PFSK-1 (cell line): ENCODE data around the gene LRRC74B.

ENCODE experiments used
- FOXP2 ChIP-seq: optimal IDR thresholded peaks from 2 replicates; pipeline ENCODE3; 2011; ENCODE audit warnings: borderline replicate concordance, control low read depth, inconsistent platforms; ENCODE audit not compliant: insufficient read depth; ENCODE audit errors: extremely low read length, extremely low read depth
- POLR2AphosphoS5 ChIP-seq: IDR thresholded peaks from 2 replicates; pipeline ENCODE4 v1.6.1; 2012; ENCODE audit warnings: low read depth, mild to moderate bottlenecking, control low read depth, low read length, moderate library complexity
- SIN3A ChIP-seq: IDR thresholded peaks from 2 replicates; pipeline ENCODE4 v1.6.1; 2012; ENCODE audit warnings: mild to moderate bottlenecking, low read length, moderate library complexity, borderline replicate concordance; ENCODE audit not compliant: insufficient read depth
- TAF1 ChIP-seq: IDR thresholded peaks from 2 replicates; pipeline ENCODE4 v1.6.1; 2012; ENCODE audit warnings: low read length, control low read depth, borderline replicate concordance; ENCODE audit not compliant: insufficient read depth
- TF ChIP-seq, protein P1 (sequence below), 2 experiments: IDR thresholded peaks; 2 replicates each; pipeline versions ENCODE4 v1.6.1 to v1.8.0; 2011 to 2012; ENCODE audit warnings: low read depth in 2 of 2, low read length in 2 of 2, control low read depth in 1 of 2, inconsistent platforms in 1 of 2, mild to moderate bottlenecking in 1 of 2, moderate library complexity in 1 of 2; ENCODE audit not compliant: insufficient read depth in 1 of 2

The LRRC74B gene

DNA sequence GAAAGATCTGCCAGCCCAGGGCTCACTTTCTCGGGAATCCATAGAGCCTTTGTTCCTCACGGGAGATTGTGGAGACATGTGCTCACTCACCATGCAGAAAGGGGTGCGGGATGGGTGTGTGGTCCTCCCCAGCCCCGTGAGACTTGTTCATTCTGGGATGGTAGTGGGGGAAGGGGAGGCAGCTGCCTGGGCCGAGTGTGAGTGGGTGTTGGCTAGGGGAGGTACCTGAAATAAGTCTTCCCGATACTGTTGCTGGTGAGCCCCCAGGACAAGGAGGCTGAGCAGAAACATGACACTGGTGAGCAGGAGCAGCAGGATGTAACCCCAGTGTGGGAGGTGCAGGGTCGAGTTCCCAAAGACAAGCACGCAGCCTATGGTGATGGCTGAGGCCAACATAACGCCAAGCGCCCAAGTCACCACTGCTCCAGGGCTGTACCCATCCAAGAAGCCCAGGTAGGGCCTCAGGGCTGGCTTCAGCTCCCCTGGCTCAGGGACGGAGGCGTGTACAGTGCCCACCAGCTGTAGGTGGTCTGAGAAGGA lies 16.2 kb upstream of the LRRC74B start:
- TF ChIP-seq TAF1 = no peak
- no peak for TF ChIP-seq FOXP2
- no peak for TF ChIP-seq SIN3A
- TF ChIP-seq, protein P1, sequence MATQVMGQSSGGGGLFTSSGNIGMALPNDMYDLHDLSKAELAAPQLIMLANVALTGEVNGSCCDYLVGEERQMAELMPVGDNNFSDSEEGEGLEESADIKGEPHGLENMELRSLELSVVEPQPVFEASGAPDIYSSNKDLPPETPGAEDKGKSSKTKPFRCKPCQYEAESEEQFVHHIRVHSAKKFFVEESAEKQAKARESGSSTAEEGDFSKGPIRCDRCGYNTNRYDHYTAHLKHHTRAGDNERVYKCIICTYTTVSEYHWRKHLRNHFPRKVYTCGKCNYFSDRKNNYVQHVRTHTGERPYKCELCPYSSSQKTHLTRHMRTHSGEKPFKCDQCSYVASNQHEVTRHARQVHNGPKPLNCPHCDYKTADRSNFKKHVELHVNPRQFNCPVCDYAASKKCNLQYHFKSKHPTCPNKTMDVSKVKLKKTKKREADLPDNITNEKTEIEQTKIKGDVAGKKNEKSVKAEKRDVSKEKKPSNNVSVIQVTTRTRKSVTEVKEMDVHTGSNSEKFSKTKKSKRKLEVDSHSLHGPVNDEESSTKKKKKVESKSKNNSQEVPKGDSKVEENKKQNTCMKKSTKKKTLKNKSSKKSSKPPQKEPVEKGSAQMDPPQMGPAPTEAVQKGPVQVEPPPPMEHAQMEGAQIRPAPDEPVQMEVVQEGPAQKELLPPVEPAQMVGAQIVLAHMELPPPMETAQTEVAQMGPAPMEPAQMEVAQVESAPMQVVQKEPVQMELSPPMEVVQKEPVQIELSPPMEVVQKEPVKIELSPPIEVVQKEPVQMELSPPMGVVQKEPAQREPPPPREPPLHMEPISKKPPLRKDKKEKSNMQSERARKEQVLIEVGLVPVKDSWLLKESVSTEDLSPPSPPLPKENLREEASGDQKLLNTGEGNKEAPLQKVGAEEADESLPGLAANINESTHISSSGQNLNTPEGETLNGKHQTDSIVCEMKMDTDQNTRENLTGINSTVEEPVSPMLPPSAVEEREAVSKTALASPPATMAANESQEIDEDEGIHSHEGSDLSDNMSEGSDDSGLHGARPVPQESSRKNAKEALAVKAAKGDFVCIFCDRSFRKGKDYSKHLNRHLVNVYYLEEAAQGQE (IDR thresholded peaks at IDR 0.05; ENCODE audit: insufficient read depth in 1 of 2, low read depth in 2 of 2, low read length in 2 of 2) = no peak
- no peak for TF ChIP-seq POLR2AphosphoS5

DNA sequence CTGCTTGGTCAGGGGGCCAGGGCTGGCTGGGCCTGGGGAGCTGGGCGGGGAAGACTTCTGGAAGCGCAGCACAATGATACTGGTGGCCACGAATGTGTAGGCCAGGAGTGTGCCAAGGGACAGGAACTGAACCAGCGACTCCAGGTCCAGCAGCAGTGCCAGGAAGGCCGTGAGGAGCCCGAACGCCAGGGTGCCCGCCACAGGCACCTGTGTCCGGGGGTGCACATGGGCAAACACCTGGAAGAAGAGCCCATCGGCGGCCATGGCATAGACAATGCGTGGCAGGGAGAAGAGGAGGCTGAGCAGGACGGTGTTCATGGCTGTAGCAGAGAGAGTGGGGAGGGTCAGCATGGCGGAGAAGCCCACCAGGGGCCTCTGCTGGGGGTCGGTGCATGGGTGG lies 15.7 kb upstream of the LRRC74B start:
- no peak for TF ChIP-seq POLR2AphosphoS5
- TF ChIP-seq SIN3A = no peak
- TF ChIP-seq, protein P1 (IDR thresholded peaks at IDR 0.05; ENCODE audit: insufficient read depth in 1 of 2, low read depth in 2 of 2, low read length in 2 of 2) = no peak
- TF ChIP-seq TAF1 = no peak
- TF ChIP-seq FOXP2 = no peak

DNA sequence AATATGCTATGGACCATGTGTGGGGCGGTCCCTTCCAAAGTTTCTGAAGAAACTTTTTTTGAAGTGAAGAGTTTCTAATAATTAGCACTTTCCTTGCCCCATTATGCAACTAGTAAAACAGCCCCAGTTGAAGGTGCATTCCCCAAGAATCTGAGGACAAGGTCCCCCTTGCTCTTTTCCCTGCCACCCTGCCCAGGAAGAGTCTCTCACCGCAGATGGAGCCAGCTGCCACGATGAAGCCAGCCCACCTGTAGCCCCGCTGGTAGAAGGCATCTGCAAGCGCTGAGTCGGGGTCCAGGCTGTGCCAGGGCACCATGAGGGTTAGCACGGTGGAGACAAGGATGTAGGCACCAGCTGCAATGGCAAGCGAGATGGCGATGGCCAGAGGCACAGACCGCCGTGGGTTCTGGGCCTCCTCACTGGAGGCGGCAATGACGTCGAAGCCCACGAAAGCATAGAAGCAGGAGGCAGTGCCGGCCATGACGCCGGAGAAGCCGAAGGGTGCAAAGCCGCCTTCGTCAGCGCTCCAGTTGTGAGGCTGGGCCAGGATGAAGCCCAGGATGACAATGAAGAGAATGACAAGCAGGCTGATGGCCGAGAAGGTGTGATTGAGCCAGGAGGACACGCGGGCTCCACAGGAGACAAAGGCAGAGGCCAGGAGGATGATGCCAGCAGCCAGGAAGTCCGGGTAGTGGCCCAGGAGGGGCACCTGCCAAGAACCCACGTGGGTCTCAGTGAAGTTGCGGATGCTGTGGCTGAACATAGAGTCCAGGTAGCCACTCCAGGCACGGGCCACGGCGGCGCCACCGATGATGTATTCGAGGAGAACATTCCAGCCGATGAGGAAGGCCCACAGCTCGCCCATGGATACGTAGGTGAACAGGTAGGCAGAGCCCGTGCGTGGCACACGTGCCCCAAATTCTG lies 14.9 kb upstream of the LRRC74B start:
- TF ChIP-seq, protein P1 (IDR thresholded peaks at IDR 0.05; ENCODE audit: insufficient read depth in 1 of 2, low read depth in 2 of 2, low read length in 2 of 2) = no peak
- TF ChIP-seq TAF1 (no peak), POLR2AphosphoS5 (no peak), FOXP2 (no peak), SIN3A (no peak)

DNA sequence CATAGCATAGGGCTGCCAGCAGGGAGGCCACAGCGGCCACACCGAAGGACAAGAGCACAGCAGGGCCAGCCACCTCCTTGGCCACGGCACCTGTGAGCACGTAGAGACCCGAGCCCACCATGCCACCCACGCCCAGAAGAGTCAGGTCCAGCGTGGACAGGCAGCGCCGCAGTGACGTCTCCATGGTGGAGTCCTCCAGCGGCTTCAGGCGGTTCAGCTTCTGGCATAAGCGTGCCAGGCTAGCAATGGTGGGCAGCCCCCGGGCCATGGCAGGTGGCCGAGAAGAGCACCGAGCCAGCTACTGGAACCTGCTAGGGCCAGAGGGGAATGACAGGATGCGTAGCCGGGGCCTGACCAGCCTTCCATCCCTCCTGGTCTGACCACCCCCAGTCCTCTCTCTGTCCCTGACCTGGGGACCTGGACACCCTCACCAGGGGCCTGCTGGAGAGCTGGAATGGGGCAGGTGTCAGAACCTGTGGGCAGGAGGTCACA lies 14.2 kb upstream of the LRRC74B start:
- TF ChIP-seq FOXP2 (no peak), TAF1 (no peak), POLR2AphosphoS5 (no peak), SIN3A (no peak)
- TF ChIP-seq, protein P1 (IDR thresholded peaks at IDR 0.05; ENCODE audit: insufficient read depth in 1 of 2, low read depth in 2 of 2, low read length in 2 of 2) = no peak
